GM18520 (cell line): Measurements from ENCODE around the gene TRPT1.

ENCODE experiments used
- ATAC-seq: cut with Tn5 transposase; IDR thresholded peaks from one replicate; pipeline ENCODE4 v1.9.1; 2021; ENCODE audit not compliant: unreplicated experiment

TRPT1 gene, protein sequence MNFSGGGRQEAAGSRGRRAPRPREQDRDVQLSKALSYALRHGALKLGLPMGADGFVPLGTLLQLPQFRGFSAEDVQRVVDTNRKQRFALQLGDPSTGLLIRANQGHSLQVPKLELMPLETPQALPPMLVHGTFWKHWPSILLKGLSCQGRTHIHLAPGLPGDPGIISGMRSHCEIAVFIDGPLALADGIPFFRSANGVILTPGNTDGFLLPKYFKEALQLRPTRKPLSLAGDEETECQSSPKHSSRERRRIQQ

DNA sequence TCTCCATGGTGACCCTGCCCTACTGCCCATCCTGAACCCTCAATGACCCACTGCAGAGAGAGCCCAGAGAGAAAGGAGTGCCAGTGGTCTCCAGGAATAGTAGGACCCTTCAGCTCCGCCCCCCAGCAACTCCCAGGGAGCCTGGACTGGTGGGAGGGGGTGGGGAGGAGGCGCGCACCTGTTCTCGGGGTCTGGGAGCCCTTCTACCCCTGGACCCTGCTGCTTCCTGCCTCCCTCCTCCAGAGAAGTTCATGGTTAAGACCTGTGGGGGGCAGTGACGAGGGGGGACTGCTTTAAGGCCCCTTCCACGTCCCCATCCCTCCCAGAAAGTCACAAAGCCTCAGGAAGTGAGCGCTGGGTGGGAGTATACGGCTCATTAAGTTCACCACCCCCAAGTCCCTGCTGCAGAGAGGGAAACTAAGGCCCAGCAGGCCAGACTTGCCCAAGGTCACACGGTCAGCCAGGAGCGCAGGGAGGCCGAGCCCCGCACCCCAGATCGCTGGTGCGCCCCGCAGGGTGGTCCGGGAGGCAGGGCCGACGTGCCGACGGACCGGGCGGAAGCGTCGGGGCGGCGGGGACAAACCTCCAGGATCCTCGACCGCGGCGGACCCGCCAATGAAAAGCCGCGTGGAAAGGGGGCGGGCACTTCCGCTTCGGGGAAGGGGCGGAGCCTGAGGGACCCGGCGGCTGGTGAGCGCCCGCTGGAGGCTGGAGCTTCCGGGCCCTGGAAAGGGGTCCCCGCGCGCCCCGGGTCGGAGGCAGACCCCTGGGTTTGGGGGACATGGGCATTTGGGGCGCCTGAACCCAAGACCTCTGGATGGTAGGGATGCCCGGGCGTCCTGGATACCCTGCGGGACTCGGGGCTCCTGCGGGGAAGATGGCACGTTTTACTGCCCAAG, at the start of gene TRPT1, which contains the start of gene NUDT22:
TRPT1 (minus strand) TSS at position 579 of the 899 bp plus-strand sequence; CDS start at position 253, 326 bp downstream.
NUDT22 (plus strand) TSS at position 667 of the 899 bp plus-strand sequence. CDS start 379 bp downstream, outside the sequence.
- ATAC-seq: peak; percentile 35

DNA sequence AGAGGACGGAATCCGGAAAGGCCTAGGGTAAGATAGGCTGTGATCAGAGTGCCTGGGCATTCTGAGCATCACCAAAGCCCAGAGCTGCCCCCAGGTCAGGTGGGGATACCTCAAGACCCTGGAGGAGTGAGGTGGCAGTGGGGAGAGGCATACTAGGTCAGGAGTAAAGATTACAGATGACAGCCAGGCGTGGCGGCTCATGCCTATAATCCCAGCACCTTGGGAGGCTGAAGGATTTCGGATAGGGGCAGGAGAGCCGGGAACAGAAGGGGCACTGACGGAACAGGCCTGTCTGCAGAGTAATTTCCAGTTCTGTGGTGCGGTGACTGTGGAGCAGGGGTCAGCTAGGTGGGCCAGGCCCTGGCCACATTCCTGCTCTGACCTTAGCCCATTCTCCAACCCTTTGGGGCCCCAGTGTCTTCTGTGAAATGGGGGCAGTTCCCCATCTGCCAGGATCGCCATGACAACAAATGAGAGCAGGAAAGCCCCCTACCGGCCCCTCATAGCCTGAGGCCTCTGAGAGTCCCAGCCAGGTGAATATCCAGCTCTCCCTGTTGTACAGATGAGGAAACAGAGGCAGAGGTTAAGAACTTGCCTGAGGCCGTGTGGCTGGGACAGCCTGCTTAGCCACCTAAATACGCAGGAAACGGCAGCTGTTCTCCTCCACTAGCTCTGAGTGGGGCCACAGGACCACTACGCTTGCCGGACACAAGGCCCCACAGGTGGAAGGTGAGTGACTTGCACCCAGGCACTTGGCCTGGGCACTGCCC, 49.2 kb upstream of the TRPT1 start:
- no peak for ATAC-seq

DNA sequence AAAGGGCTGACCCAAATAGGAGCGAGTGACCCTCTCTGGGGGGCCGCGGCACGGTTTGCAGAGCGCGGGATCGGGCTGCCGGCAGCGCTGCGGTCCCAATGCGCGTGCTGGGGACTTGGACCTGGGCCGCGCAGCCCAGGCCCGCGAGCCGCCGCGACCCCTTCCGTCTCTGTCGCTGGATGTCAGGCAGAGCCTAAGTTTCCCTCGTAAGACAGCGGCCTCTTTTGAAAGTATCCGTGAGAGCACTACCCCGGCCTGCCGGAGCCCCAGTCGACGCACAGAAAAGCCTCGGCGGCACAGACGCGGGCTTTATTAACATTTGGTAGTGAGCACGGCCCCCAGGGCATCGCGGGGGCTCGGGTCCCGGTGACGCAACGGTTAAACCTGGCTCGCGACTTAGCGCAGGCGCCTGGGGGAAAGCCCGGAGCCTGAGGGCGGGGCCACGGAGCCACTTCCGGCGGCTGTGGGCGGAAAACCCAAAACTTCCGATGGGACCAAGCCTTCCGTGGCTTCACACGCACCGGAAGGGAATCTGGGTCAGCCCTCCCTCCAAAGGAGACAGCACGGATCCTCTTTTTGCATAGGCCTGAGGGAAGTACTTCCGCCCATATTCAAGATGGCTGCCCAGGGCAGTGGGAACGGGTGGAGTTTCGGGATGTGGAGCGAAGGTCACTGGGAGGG, 43.7 kb upstream of the TRPT1 start:
- peak; percentile 72 for ATAC-seq

DNA sequence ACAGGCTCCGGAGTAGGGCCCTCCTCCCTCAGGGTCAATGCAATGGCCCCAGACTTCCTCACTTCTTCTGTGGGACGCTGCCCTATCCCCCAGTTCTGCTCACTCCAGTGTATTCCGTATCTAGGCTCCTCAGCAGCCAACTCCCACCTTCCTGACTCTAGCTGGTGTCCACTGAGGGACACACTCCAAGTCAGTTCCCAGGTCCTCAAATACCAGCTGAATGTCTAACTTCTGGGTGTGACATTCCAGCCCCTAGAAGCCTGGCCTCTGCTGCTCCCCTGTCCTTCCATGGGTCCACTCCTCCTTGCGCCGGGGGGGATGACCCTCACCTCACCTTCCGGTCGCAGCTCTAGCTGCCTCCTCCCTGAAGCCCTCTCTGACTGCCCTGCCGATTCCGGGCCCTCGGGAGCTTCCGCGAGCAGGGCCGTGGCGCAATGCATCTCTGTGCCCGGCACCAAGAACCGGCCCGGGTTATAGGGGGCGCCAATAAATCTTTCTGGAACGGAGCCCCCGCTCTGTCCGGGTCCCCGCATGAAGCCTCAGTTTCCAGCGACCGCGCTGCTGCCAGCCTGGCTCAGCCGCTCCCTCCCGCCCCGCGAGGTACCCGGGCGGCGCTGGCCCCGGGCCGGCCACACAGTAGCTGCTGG, 43.0 kb upstream of the TRPT1 start:
- peak; percentile 5 for ATAC-seq

DNA sequence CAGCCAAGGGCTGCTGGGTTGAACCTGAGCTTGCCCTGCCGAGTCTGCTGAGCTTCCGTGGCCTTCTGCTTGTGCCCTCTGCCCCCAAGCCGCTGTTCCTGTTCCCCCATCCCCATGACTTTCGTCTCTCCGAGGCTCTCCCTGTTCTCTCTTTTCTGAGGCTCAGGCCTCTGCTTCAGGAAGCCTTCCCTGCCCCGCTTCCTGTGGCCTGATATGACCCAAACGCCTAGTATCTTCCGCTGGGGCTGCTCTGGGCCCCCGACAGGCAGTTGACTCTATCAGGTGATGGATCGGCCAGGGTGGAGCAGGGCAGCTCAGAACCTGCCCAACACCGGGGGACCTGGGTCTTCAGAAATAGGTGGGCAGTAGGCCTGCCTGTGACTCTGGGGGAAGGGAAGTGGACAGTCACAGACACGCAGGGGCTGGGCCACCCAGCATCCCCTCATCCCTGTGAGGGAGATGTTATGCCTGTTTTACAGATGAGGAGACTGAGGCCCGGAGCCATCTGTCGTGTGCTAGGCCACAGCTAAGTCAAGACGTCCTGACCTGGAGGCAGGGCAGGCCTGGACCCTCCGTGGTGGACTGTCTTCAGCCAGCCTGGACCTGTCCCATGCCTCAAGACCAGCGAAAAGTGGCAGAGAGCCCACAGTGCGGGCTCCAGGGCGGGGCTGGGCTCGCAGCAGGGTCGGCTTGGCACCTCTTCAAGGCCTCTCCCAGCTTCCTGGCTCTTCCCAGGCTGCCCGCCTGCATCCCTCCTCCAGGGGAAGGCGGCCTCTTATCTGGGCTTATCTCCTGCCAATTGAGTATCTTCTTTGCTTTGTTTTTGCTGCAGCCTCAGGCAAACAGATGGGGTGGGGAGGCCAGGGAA, 42.3 kb upstream of the TRPT1 start:
- no peak for ATAC-seq

DNA sequence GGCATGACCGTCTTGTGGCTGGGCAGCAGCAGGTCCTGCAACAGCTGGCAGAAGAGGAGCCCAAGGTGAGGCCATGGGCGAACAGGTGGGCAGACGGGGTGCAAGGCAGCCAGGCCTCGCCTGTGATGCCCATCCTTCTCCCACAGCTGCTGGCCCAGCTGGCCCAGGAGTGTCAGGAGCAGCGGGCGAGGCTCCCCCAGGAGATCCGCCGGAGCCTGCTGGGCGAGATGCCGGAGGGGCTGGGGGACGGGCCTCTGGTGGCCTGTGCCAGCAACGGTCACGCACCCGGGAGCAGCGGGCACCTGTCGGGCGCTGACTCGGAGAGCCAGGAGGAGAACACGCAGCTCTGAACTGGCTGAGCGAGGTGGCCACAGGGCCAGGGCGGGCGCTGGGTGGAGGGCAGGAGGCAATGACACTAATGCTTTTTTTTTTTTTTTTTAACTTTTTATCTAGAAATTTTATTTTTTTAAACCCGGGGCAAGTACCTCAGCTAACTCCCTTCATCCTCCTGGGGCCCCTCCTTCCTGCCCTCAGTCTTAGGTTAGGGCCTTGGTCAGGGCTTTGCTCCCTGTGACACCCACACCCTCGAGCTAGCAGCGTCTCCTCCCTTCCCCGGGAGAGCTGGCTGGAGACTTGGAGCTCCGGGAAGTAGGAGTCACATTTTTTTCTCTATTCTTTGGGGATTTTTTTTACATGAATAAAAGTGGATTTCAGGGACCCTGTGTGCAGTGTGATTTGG, 41.4 kb upstream of the TRPT1 start:
- ATAC-seq: no peak

DNA sequence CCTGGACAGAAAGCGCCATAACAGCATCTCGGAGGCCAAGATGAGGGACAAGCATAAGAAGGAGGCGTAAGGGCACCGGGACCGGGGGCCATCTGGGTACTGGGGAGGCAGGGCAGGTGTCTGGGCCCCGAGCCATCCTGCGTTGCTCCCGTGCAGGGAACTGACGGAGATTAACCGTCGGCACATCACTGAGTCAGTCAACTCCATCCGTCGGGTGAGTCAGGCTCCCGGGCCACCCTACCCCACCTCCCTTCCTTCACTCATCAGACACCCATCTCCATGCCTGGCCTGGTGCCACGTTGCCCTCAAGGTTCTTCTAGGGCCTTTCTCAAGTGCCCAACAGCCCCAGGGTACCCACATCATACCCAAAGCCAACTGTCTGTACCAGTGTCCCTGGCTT, 40.4 kb upstream of the TRPT1 start:
- no peak for ATAC-seq

DNA sequence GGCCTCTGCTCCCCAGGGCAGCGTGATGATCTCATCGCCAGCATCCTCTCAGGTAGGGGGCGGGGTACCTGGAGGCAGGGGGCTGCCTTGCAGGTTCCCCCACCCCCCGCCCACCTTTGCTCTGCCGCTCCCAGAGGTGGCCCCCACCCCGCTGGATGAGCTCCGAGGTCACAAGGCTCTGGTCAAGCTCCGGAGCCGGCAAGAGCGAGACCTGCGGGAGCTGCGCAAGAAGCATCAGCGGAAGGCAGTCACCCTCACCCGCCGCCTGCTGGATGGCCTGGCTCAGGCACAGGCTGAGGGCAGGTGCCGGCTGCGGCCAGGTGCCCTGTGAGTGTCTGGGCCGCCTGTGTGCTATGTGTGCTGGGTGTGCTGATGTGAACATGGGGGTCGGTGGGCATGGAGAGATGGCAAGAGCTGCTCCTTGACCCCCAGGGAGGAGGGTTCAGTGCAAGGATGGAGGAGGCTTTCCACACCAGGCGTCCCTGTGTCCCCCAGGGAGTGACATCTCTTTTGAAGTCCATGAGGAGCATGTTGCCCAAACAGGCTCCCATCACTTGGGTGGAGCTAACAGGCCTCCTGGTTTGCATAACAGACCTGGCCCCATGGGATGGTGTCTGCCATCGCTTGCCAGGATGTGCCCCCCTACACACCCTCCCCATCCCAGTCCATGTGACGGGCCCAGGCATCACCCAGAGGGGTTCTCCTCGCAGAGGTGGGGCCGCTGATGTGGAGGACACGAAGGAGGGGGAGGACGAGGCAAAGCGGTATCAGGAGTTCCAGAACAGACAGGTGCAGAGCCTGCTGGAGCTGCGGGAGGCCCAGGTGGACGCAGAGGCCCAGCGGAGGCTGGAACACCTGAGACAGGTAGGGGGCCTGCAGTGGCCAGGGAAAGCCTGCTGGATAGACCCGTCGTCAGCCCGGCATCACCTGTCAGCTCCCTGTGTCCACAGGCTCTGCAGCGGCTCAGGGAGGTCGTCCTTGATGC, 39.5 kb upstream of the TRPT1 start:
- no peak for ATAC-seq

DNA sequence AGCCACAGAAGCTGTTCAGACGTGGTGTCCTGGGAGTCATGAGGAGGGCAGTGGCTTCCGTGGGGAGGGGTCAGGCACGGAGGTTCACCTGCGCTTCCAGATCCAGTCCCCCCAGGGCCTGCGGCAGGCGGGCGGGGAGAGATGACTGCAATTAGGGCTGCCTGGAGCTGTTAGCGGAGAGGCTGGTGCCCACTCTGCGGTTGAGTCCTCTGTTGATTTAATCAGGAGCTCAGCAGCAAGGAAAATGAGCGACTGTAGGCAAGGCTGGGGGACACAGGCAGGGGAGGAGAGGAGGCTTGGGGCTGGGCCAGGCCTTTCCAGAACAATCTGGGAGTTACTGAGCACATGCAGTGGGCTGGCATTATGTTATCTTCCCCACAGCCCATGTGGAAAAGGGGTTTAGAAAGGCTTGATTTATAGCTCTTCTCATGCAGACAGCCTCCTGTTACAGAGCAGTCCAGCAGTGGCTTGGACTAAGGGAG, 38.4 kb upstream of the TRPT1 start:
- ATAC-seq: no peak

DNA sequence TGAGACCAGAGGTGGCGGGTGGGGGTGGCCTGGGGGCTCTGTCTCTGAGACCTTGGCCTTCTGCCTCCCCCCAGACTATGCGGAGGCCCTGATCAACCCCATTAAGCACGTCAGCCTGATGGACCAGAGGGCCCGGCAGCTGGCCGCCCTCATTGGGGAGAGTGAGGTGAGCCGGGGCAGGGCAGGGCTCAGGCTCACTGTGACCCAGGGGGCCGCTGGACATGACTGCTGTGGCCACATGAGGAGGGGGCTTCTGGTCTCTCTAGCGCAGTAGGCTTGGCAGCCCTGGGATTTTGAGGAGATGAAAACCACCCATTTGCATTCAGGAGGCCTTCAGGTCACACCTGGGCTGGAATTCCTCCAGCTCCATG, 37.9 kb upstream of the TRPT1 start:
- no peak for ATAC-seq

DNA sequence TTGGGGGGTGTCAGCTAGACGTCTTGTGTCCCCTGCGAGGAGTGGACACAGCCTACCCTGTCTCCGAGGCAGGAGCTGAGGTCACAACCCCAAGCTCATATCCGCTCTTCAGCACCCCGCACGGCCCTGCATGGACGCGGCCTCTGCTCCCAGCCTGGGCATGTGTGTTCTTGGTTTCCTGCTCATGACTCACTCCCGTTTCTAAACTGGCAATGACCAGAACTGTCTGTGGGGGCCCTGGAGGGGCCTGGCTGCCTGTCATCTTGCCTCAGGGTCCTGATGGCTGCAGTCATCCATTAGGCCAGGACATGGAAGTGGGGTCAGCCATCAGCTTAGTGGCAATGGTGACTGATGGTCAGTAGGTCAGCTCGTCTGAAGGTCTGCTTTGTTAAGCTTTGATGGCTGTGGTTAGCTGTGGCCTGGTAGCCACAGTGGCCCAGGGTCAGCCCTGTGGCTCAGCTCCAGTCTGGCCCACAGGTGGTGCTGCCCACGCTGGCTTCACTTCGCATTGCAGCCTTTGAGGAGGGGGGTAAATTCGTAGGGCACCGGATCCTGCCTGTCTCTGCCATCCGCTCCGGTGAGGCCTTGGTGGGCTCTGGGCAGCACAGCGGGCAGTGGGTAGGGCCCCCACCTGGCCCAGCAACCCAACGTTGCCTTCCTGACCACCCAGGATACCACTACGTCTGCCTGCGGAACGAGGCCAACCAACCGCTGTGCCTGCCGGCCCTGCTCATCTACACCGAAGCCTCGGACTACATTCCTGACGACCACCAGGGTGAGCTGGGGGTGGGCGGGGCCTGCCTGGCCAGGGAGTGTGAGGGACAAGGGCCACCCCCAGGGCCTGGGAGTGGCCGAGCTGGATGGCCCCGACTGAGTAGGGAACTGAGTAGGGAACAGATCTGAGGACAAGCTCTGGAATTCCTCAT, 37.3 kb upstream of the TRPT1 start:
- ATAC-seq: no peak

DNA sequence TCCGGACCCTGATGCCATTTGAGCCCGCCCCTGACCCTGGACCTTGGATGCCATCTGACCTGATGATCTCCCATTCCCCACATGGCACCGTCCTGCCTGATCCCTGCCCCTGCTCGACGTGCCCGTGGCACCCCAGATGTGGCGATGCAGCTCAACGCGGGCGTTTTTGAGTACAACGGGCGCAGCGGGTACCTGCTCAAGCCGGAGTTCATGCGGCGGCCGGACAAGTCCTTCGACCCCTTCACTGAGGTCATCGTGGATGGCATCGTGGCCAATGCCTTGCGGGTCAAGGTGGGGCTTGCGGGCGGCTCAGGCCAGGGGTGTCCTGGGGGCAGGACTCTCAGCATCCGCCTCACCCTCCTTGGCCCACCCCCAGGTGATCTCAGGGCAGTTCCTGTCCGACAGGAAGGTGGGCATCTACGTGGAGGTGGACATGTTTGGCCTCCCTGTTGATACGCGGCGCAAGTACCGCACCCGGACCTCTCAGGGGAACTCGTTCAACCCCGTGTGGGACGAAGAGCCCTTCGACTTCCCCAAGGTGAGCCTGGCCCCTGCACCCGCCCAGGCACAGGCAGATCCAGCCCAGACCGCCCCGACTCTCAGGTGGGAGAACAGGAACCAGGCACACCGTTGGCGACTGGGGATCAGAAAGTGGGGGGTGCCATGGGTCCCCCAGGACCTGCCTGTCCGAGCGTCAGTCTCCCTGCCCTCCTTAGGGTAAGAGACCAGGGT, 36.5 kb upstream of the TRPT1 start:
- no peak for ATAC-seq

DNA sequence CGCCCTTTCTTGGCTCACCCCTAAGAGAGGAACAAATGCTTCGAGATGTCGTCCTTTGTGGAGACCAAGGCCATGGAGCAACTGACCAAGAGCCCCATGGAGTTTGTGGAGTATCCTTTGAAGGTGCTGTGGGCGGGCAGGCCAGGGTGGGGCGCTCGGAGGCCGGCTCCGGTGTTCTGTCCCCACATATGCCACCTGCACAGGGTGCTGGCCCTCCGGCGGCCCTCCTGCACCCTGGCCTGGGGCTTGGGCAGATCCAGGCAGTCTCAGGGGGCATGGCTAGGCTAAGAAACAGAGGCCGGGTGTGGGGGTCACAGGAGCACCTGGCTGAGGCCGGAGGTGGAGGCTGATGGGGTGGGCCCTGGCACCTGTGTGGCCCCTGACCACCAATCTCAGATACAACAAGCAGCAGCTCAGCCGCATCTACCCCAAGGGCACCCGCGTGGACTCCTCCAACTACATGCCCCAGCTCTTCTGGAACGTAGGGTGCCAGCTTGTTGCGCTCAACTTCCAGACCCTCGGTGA, 35.6 kb upstream of the TRPT1 start:
- no peak for ATAC-seq

DNA sequence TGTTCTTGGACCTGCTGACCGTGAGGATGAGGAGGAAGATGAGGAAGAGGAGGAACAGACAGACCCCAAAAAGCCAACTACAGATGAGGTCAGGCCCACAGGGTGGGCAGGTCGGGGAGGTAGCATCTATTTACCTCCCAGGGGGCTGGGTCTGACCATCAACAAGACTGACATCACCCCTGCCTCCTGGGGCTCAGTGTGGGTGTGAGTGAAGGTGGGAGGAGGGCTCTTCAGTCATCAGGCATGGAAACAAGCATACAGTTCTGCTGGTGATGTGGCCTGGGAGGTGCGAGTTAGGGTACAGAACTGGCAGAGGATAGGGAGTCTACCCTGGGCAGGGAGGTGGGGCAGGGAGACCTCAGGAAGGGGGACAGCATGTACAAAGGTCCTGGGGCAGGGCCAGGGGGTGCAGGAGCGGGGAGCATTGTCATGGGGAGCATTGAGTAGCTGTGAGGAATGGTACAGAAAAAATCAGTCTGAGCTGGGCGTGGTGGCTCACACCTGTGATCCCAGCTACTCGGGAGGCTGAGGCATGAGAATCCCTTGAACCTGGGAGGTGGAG, 34.2 kb upstream of the TRPT1 start:
- no peak for ATAC-seq

DNA sequence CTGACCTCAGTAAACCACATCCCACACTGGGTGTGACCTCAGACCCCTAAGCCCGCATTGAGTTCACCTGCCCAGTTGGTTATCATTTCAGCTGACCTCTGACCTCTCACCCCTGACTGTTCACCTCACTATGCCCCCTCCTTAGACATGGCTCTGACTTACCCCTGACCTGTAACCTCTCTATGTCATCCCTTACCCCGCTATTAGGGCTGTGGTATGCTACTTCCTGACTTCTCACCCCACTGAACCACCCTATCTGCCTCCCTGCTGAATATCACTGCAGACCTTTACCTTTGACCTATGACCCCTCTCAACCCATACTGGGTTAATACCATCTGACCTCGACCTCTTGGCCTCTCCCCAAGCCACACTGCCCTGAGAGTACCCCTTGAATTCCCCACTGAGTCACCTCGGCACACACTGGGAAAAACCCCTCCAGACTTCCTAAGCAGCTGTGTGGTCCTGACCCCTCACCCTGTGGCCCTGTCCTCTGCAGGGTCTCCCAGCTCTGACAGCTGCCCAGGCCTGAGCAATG, 33.6 kb upstream of the TRPT1 start:
- ATAC-seq: no peak
